SK-N-SH (cell line): ENCODE data around the gene ALDH7A1. TPM values are rescaled to one million over a fixed set of nuclear protein-coding genes. Genes with fewer than 3 reads are reported as not detected.
A peak's percentile ranks its signal among the peaks of the same experiment; 100 is the strongest.

Experiments used
- CTCF ChIA-PET: fragments of 300-600, 350-600 bp; formaldehyde crosslinking; extraction: SDS; loops from one replicate; lab custom pipeline; 2021; lab: Yijun Ruan, JAX
- POLR2A ChIA-PET: fragments of 350-600 bp; sonication (Branson Sonifier 250); formaldehyde crosslinking; extraction: SDS; loops from one replicate; lab custom pipeline; 2020; ENCODE audit warnings: antibody characterized with exemption, inconsistent platforms; lab: Yijun Ruan, JAX
- DNase-seq: peaks from one replicate; pipeline ENCODE4 v3.0.0; 2012
- H2AFZ ChIP-seq: fragments of 200-600 bp; sonication (generic); 2 replicates; pipeline ENCODE4 v1.8.1; 2016; ENCODE audit warnings: antibody characterized with exemption, mild to moderate bottlenecking, low read depth
- H3F3A ChIP-seq: fragments of 200-600 bp; sonication (generic); replicated peaks from 2 replicates; pipeline ENCODE3; 2016; ENCODE audit warnings: antibody characterized with exemption, mild to moderate bottlenecking; ENCODE audit not compliant: insufficient read depth
- H3K27ac ChIP-seq, 2 experiments: fragments of 200-500 bp in 1 of 2; fragments of 200-600 bp in 1 of 2; sonication (Bioruptor generic) in 1 of 2; sonication (generic), shearing (Covaris generic) in 1 of 2; 2 replicates each; pipeline versions ENCODE4 v1.5.1 to v1.6.1; 2014 to 2016; ENCODE audit warnings: low read depth in 2 of 2, inconsistent platforms in 1 of 2, low read length in 1 of 2, mild to moderate bottlenecking in 1 of 2, mixed read lengths in 1 of 2
- H3K27me3 ChIP-seq: fragments of 200-600 bp; sonication (generic), shearing (Covaris generic); 2 replicates; pipeline ENCODE4 v1.6.1; 2016; ENCODE audit warnings: mixed run types; ENCODE audit not compliant: insufficient read depth
- H3K36me3 ChIP-seq, 2 experiments: fragments of 200-500 bp in 1 of 2; fragments of 200-600 bp in 1 of 2; sonication (Bioruptor generic) in 1 of 2; sonication (generic) in 1 of 2; replicated peaks in 1 of 2; 2 replicates each; pipeline versions ENCODE3 to v1.5.1; 2014 to 2016; ENCODE audit warnings: low read length in 1 of 2, mild to moderate bottlenecking in 1 of 2; ENCODE audit not compliant: insufficient read depth in 2 of 2, control insufficient read depth in 1 of 2
- H3K4me1 ChIP-seq, 2 experiments: fragments of 200-500 bp in 1 of 2; fragments of 200-600 bp in 1 of 2; sonication (Bioruptor generic) in 1 of 2; sonication (generic), shearing (Covaris generic) in 1 of 2; 2 replicates each; pipeline versions ENCODE4 v1.5.1 to v1.6.1; 2014 to 2016; ENCODE audit warnings: low read depth in 1 of 2, low read length in 1 of 2, mixed run types in 1 of 2; ENCODE audit not compliant: insufficient read depth in 2 of 2, control insufficient read depth in 1 of 2
- H3K4me2 ChIP-seq: fragments of 200-600 bp; sonication (generic), shearing (Covaris generic); 2 replicates; pipeline ENCODE4 v1.6.1; 2017; ENCODE audit warnings: mixed run types
- H3K4me3 ChIP-seq, 2 experiments: fragments of 200-500 bp in 1 of 2; fragments of 200-600 bp in 1 of 2; sonication (Bioruptor generic) in 1 of 2; sonication (generic), shearing (Covaris generic) in 1 of 2; 2 replicates each; pipeline versions ENCODE4 v1.5.1 to v1.8.1; 2014 to 2016; ENCODE audit warnings: low read depth in 2 of 2, inconsistent platforms in 1 of 2, low read length in 1 of 2, mild to moderate bottlenecking in 1 of 2, mixed read lengths in 1 of 2, moderate library complexity in 1 of 2
- H3K79me2 ChIP-seq: fragments of 200-600 bp; sonication (generic); 2 replicates; pipeline ENCODE4 v1.8.1; 2017; ENCODE audit warnings: mild to moderate bottlenecking; ENCODE audit not compliant: insufficient read depth
- H3K9ac ChIP-seq: fragments of 200-600 bp; sonication (generic); 2 replicates; pipeline ENCODE4 v1.6.1; 2017; ENCODE audit warnings: mixed run types
- H3K9me2 ChIP-seq: fragments of 200-600 bp; sonication (generic); 2 replicates; pipeline ENCODE4 v1.6.1; 2017; ENCODE audit warnings: mixed run types
- H3K9me3 ChIP-seq: fragments of 200-600 bp; sonication (generic); 2 replicates; pipeline ENCODE4 v1.6.1; 2017; ENCODE audit warnings: mixed run types, mild to moderate bottlenecking, moderate library complexity
- H4K20me1 ChIP-seq: fragments of 200-600 bp; sonication (generic); 2 replicates; pipeline ENCODE4 v1.6.1; 2017; ENCODE audit warnings: mild to moderate bottlenecking, mixed run types; ENCODE audit not compliant: insufficient read depth
- ELF1 ChIP-seq: IDR thresholded peaks from 2 replicates; pipeline ENCODE4 v1.4.0; 2012
- EP300 ChIP-seq, 2 experiments: IDR thresholded peaks; 2 replicates each; pipeline versions ENCODE4 v1.4.0 to v1.6.1; 2012; ENCODE audit warnings: borderline replicate concordance in 1 of 2, low read depth in 1 of 2, low read length in 1 of 2
- EZH2phosphoT487 ChIP-seq: fragments of 200-600 bp; sonication (generic); IDR thresholded peaks from 2 replicates; pipeline ENCODE4 v1.6.1; 2017; ENCODE audit warnings: low read depth, mixed run types, mild to moderate bottlenecking, antibody characterized with exemption, moderate library complexity, borderline replicate concordance
- FOSL2 ChIP-seq: IDR thresholded peaks from 2 replicates; pipeline ENCODE4 v1.4.0; 2012; ENCODE audit warnings: low read depth, mild to moderate bottlenecking, moderate library complexity, borderline replicate concordance
- JUND ChIP-seq: IDR thresholded peaks from 2 replicates; pipeline ENCODE4 v1.4.0; 2012
- NFIC ChIP-seq: IDR thresholded peaks from 2 replicates; pipeline ENCODE4 v1.4.0; 2012; ENCODE audit warnings: borderline replicate concordance
- POLR2AphosphoS5 ChIP-seq: IDR thresholded peaks from 2 replicates; pipeline ENCODE4 v1.6.1; 2012; ENCODE audit warnings: low read depth, low read length
- RAD21 ChIP-seq: IDR thresholded peaks from 2 replicates; pipeline ENCODE4 v1.6.1; 2012; ENCODE audit warnings: mild to moderate bottlenecking, low read length
- RFX5 ChIP-seq: IDR thresholded peaks from 2 replicates; pipeline ENCODE4 v1.6.1; 2012; ENCODE audit warnings: mild to moderate bottlenecking, improper control_type of control experiment, low read length
- RXRA ChIP-seq: IDR thresholded peaks from 2 replicates; pipeline ENCODE4 v1.4.0; 2012; ENCODE audit warnings: low read depth, mild to moderate bottlenecking, borderline replicate concordance
- SIN3A ChIP-seq: IDR thresholded peaks from 2 replicates; pipeline ENCODE4 v1.6.1; 2012; ENCODE audit warnings: low read depth, mild to moderate bottlenecking, low read length, moderate library complexity, borderline replicate concordance
- TAF1 ChIP-seq: IDR thresholded peaks from 2 replicates; pipeline ENCODE4 v1.6.1; 2012; ENCODE audit warnings: low read depth, mild to moderate bottlenecking, low read length, moderate library complexity, borderline replicate concordance
- TEAD4 ChIP-seq: IDR thresholded peaks from 2 replicates; pipeline ENCODE4 v1.4.0; 2012; ENCODE audit warnings: mild to moderate bottlenecking, borderline replicate concordance; ENCODE audit not compliant: insufficient read depth
- YY1 ChIP-seq: IDR thresholded peaks from 2 replicates; pipeline ENCODE4 v1.4.0; 2012; ENCODE audit warnings: low read depth, mild to moderate bottlenecking
- ZBTB33 ChIP-seq: IDR thresholded peaks from 2 replicates; pipeline ENCODE4 v1.4.0; 2012; ENCODE audit warnings: low read depth, borderline replicate concordance
- WGBS: methylation state at CpG from one replicate; pipeline ENCODE4 v1.1.6; 2017; ENCODE audit warnings: low lambda C conversion rate; 5-methylcytosine and 5-hydroxymethylcytosine counted together
- polyA plus RNA-seq, 3 experiments: library from polyadenylated mRNA; depleted of rRNA; stranded (reverse); fragments of >200 nt; gene quantifications; 2 replicates each; pipeline ENCODE4 v1.2.3, GENCODE V29; 2012
- TF ChIP-seq, protein P1 (sequence below): IDR thresholded peaks from 2 replicates; pipeline ENCODE4 v1.4.0; 2012; ENCODE audit warnings: low read depth
- TF ChIP-seq, protein P2 (sequence below): fragments of 150-350 bp; IDR thresholded peaks from 2 replicates; pipeline ENCODE4 v1.6.1; 2017; ENCODE audit warnings: antibody characterized with exemption, low read length, low read depth, borderline replicate concordance

The ALDH7A1 gene
- polyA plus RNA-seq, 1 of the 3 experiments (the other 2 are of a cell fraction): 44.5 TPM

DNA sequence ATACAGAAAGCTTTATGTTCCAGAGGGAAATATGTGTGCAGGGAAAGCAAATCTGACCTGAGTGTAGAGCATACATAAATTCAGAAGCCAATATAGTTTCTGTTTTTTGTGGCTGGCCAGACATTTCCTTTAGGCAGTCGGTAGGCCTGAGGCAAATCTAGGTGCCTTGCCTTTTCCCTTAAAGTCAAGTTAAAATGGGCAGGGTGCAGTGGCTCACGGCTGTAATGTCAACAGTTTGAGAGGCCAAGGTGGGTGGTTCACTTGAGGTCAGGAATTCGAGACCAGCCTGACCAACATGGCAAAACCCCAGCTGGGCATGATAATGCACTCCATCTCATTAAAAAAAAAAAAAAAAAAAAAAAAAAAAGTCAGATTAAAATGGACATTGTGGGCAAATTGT is 36.9 kb upstream of the ALDH7A1 start:
- H3K36me3 ChIP-seq: peaks cover 0 to 10% of the 10 kb centered on the region in 2 experiments

DNA sequence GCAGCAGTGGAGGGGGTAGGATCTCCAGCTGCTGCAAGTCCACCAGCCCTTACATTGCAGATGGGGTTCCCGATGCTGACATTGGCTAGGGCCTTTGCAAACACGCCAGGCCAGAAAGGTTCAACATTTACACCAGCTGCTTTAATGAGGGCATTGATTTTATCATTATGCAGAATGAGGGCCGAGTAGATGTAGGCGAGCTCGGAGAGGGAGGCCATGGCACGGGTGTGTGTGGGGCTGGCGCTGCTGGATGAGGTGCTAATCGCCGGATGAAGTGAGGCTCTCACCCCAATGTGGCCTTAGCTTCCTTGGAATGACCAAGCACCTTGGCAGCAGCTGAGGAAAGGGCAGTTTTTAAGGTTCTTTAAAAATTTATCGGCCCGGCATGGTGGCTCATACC is 33.1 kb upstream of the ALDH7A1 start:
- Histone ChIP-seq H3K79me2 (peaks cover 12% of the 10 kb centered on the region; the same call in 1 of the 2 replicates), H4K20me1 (no peaks in the 10 kb centered on the region), H3K9me3 (no peaks in the 10 kb centered on the region), H3K4me1 (no peaks in the 10 kb centered on the region), H3K4me3 (no peak overlapping the region), H3K27me3 (no peaks in the 10 kb centered on the region), H3K9ac (no peak overlapping the region), H3K4me2 (no peak overlapping the region), H3K9me2 (no peaks in the 10 kb centered on the region), H3K36me3 (peaks cover 2 to 29% of the 10 kb centered on the region in 2 experiments), H2AFZ (no peak overlapping the region), H3F3A (peaks cover 32% of the 10 kb centered on the region), H3K27ac (no peak overlapping the region)
- TF ChIP-seq, protein P1, sequence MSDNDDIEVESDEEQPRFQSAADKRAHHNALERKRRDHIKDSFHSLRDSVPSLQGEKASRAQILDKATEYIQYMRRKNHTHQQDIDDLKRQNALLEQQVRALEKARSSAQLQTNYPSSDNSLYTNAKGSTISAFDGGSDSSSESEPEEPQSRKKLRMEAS: no peak
- TF ChIP-seq RAD21: no peak
- WGBS: 97% methylated on average over 11 of the region's 11 CpGs
- ChIA-PET POLR2A (no interaction called here), CTCF (interaction anchor here (1.1 to 4.3 kb wide), 2 partner anchors 11 to 27 kb away, joined by 4 to 18 read pairs; partner anchors contain the start of gene PHAX)
- DNase-seq: no peak

More for the DNA sequence above, 36.9 kb upstream of the ALDH7A1 start:
- Histone ChIP-seq H4K20me1 (no peaks in the 10 kb centered on the region), H3K4me1 (no peaks in the 10 kb centered on the region), H3K79me2 (no peaks in the 10 kb centered on the region), H3F3A (peaks cover 5% of the 10 kb centered on the region), H3K9ac (no peak overlapping the region), H3K4me3 (no peak overlapping the region), H3K27me3 (no peaks in the 10 kb centered on the region), H3K4me2 (no peak overlapping the region), H2AFZ (no peak overlapping the region), H3K9me3 (no peaks in the 10 kb centered on the region), H3K27ac (no peak overlapping the region), H3K9me2 (no peaks in the 10 kb centered on the region)
- ChIA-PET POLR2A (interaction anchor here (0.7 kb wide), 1 partner anchor 18 kb away, joined by 4 read pairs; no protein-coding TSS in a partner anchor), CTCF (interaction anchor here (0.7 kb wide), 1 partner anchor 170 kb away, joined by 3 read pairs; no protein-coding TSS in a partner anchor)
- 91% methylated on average over 3 of the region's 3 CpGs for WGBS
- TF ChIP-seq EP300 (IDR thresholded peaks at IDR 0.05; ENCODE audit: borderline replicate concordance in 1 of 2, low read depth in 1 of 2, low read length in 1 of 2): no peak
- TF ChIP-seq SIN3A: no peak
- TF ChIP-seq FOSL2: no peak
- no peak for TF ChIP-seq RAD21
- TF ChIP-seq EZH2phosphoT487: no peak
- no peak for TF ChIP-seq RXRA
- TF ChIP-seq RFX5: no peak
- no peak for TF ChIP-seq TEAD4
- no peak for DNase-seq

DNA sequence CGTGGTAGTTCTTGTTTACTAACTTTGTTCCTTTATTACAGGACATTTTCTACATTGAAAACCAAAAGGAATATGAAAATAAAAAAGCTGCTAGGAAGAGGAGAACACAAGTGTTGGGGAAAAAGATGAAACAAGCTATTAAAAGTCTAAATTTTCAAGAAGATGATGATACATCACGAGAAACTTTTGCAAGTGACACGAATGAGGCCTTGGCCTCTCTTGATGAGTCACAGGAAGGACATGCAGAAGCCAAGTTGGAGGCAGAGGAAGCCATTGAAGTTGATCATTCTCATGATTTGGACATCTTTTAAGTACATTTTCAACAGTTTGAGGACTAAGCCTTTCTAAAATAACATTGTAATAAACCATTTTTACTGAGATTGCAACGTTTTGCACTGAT is 29.5 kb upstream of the ALDH7A1 start:
- DNase-seq: no peak
- CTCF ChIA-PET: interaction anchor here (1.0 kb wide), 1 partner anchor 23 kb away, joined by 3 read pairs; the partner anchor contains the start of gene PHAX
- no peaks in the 10 kb centered on the region for H4K20me1 ChIP-seq
- no peaks in the 10 kb centered on the region for H3K27me3 ChIP-seq
- POLR2A ChIA-PET: no interaction called here
- H3K9me2 ChIP-seq: no peaks in the 10 kb centered on the region
- H3K9ac ChIP-seq: peak overlapping the region; percentile 16; the same call in 1 of the 2 replicates
- peaks cover 33% of the 10 kb centered on the region; the same call in 1 of the 2 replicates for H3K79me2 ChIP-seq
- H3K27ac ChIP-seq: peak overlapping the region; percentile 11 to 89; a peak in 3 of 4 replicates
- H3K4me1 ChIP-seq: no peaks in the 10 kb centered on the region
- H3K4me2 ChIP-seq: peak overlapping the region; percentile 30
- H2AFZ ChIP-seq: no peak overlapping the region
- H3K9me3 ChIP-seq: no peaks in the 10 kb centered on the region
- peak overlapping the region in 1 of 2 experiments; percentile 4; a peak in 1 of 4 replicates for H3K4me3 ChIP-seq
- 19% methylated on average over 4 of the region's 4 CpGs for WGBS
- H3K36me3 ChIP-seq: peaks cover 8 to 52% of the 10 kb centered on the region in 2 experiments
- H3F3A ChIP-seq: peaks cover 40% of the 10 kb centered on the region
- TF ChIP-seq ELF1 (no peak), EZH2phosphoT487 (no peak), YY1 (peak; percentile 63; the same call in 1 of the 2 replicates), TEAD4 (no peak), NFIC (no peak), RAD21 (no peak), TAF1 (no peak), JUND (peak; percentile 74), POLR2AphosphoS5 (no peak), ZBTB33 (no peak)
- TF ChIP-seq, protein P1: peak; percentile 36; the same call in 1 of the 2 replicates
- TF ChIP-seq, protein P2, sequence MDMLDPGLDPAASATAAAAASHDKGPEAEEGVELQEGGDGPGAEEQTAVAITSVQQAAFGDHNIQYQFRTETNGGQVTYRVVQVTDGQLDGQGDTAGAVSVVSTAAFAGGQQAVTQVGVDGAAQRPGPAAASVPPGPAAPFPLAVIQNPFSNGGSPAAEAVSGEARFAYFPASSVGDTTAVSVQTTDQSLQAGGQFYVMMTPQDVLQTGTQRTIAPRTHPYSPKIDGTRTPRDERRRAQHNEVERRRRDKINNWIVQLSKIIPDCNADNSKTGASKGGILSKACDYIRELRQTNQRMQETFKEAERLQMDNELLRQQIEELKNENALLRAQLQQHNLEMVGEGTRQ: no peak
